GM03348 (cell line): ENCODE results near the gene SH3PXD2A.
"Not testable (repeated sequence)": the region's sequence is repeated elsewhere in the genome, so short reads cannot be mapped to it uniquely, and the experiment has no call there.

ENCODE experiments used
- DNase-seq: peaks from one replicate; pipeline ENCODE4 v3.0.0; 2012; ENCODE audit warnings: low spot score

Gene SH3PXD2A

GRCh38 chr10:103765168-103765567, 90.2 kb downstream of the SH3PXD2A start:
- no peak for DNase-seq

DNA sequence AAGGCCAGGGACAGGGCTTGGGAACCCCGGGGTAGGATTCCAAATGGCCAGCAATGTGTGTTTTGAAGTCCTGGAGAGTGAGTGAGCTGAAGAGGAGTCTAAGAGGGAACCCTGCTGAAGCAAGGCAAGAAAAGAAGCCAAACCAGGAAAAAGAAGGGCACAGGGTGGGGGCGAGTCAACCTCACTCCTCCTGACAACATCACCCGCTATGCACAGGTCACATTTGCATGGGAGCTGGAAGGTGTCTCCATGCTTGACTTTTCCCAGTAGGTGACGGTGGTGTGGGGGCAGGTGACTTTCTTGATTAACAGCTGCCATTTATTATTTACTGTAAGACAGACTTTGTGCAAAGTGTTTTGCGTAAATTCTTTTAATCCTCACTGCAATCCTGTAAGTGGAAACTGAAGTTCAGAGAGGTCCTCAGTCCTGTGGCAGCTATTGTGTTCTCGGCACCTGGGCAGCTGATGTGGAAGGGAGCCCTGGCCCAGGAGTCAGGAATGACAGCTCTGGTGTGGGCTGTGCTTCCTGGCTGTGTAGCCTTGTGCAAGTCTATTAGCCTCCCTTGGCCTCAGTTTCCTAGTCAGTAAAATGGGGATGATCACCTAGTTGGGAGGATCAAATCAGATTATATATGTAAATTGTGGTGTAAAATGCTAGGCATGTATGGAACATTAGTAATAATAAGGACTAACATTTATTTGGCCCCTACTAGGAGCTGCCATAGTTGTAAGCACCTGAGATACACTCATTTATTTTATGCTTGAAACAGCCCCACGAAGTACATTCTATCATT, 90.9 kb downstream of the SH3PXD2A start:
- no peak for DNase-seq

DNA sequence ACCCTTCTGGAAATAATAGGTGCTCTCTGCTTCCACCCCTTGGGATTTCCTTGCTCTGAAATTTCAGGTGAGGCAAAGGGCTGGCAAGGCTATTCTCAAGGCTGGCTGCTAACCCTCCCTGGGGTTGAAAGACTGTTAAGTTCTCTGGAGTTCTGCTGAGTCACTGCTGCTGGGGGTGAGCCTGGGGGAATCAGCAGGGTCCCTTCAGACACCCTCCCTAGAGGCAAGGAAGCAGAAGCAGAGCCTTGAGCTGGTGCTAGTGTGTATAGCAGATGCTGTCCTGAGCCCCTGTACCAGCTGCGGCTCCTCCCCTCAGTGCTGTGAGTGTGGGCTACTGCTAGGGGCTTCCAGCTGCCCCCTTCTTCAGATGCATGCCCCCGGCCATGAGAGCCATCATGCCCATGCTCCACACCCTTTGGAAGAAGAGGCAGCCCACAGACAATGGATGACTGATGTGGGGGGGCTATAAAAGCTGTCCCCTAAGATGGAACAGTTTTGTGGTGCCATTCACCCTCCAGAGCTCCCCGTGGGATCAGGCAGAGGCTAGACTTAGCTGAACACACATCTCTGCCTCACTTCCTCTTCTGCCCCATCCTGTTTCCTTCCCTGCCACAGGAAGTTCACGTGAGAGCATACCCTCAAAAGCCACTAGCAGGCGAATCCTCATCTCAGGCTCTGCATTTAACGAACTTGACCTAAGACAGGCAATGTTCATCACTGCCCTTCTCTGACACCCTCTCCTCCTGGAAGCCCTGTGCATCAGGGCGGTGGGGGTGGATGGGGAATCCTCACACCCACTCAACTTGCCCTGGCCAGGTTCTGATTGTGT, 91.8 kb downstream of the SH3PXD2A start:
- DNase-seq, result no peak

DNA sequence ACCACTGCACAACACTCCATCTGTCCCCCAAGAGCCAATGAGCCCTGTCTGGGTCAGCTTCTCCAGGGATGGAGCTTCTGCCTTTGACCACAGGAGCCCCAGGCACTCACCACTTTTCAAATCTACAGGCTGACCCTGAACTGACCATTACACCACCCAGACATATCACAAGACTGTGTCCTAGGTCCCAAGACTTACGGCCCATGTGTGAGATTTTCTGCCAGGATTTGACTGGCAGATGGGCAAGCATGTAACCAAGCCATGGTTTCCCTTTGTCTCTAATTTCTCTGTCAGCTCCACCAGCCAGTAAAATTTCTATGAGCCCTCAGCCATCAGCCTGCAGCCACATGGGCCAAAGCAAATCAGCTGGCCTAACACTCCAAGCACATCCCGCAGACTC, 92.5 kb downstream of the SH3PXD2A start:
- no peak for DNase-seq

DNA sequence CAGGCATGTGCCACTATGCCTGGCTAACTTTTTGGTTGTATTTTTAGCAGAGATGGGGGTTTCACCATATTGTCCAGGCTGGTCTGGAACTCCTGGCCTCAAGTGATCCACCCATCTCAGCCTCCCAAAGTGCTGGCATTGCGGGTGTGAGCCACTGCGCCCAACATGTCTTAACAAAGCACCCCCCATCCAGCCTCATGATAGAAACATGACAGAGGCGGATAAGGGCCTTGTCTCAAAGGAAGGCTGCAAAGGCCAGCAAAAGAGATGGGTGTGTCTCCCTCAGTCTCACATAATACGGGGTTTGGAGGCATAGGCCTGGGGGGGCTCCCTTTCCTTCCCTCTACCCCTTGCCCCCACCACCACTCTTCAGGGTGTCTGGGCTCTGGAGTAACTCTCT, 93.2 kb downstream of the SH3PXD2A start:
- no peak for DNase-seq

GRCh38 chr10:103761075-103761920, 94.1 kb downstream of the SH3PXD2A start:
- DNase-seq, result no peak

GRCh38 chr10:103760233-103760632, 95.1 kb downstream of the SH3PXD2A start:
- not testable (repeated sequence) for DNase-seq

DNA sequence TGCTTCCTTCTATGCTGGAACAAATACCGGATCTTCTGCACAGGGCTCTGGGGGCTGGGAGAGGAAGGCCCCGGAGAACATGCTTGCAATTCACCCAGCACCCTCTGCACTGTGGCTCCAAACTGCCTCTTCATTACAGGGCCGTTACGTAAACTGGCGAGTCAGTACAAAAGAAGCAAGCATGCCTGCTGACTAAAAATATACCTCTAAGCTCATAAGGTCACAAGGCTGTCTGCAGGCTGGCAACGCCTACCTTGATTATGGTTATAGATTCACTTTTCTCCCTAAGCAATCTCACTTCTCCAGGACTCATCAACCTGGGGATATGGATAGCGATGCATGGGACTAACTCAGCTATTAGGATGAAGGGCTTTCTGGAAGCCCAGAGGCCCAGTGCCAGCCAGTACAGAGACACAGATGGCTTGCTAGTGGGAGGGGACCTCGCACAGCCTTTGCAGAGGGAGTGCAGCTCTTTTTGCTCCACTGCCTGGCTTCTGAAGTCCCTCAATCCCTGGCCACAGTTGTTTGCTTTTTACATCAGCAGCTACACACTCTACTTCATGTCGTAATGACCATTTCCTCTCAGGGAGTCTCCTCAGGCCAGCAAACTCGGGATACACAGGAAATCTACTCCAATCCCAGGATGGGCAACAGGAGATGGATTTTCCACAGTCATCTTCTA, 96.1 kb downstream of the SH3PXD2A start:
- DNase-seq, result peak; percentile 78

DNA sequence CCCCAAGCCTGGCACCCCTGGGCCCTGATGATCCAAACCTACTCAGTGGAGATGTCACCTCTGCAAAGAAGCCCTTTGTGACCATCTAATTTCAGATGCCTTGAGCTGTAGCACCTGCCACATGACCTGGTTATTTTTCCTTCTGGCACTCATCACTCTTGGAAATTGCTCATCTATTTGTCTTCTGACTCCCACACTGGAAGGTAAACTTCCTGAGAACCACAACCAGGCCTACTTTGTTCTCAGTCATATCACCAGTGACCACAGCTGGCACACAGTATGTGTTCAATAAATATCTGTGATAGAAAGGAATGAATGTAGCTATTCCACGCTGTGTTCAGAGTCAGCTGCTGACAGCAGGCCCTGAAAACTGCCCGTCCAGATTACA, 97.1 kb downstream of the SH3PXD2A start:
- DNase-seq, result no peak

DNA sequence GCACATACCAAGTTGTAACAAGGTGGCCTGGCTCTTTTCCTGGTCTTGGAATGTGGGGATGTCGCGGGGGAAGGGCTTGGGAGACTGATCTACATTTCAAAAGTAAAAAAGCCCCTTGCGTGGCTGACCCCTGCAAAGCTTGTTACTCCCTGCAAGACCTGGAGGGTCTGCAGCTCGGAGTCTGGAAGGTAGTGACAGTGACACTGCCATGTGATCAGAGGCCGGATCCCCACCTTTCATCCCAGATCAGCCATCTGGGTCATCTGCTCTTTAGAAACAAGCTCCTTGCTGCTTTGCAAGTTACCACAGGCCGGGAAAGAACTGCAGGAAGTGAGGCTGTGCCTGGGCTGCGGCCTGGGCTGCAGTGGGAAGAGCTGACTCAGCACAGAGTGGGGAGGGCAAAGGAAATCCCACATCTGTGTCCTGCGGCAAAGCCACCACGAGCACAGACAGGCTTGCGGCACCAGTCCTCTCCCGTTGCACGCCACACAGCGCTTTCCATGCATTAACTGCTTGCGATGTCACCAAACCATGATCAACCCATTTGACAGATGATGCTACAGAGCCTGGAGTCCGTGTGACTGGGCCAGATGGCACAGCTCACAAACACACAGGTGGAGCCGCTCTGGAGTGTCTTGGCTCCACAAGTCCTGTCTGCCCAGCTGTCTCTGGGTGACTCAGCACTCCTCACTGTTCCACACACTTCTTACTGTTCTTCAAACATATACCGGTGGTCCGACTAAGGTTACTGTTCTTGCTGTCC, 97.7 kb downstream of the SH3PXD2A start:
- peak; percentile 75 for DNase-seq

- DNase-seq, result no peak
Measured at GRCh38 chr10:103756277-103756869, 99.0 kb downstream of the SH3PXD2A start.

DNA sequence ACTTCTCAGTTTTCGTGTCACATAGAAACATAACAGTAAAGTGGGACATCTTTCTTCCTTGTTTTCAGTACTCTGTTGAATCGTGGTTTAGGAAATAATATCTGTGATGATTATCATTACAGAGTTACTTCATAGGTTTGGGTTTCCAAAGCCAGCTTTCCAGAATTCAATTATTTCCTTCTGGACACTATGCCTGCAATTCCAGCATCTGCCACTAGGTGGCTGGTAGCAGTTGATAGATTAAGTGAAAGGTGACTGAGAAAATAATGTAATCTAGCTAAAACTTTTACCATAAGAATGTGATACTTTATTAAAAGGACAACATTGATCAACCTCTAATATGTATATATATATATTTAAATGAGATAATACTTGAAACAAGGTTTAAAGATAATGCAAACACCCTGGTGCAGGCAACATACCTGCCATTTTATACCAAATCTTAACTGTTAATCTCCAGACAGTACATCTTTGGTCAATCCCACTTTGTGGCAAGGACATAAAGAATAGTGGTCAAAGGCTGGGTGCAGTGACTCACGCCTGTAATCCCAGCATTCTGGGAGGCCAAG, 102.6 kb downstream of the SH3PXD2A start:
- DNase-seq, result no peak

DNA sequence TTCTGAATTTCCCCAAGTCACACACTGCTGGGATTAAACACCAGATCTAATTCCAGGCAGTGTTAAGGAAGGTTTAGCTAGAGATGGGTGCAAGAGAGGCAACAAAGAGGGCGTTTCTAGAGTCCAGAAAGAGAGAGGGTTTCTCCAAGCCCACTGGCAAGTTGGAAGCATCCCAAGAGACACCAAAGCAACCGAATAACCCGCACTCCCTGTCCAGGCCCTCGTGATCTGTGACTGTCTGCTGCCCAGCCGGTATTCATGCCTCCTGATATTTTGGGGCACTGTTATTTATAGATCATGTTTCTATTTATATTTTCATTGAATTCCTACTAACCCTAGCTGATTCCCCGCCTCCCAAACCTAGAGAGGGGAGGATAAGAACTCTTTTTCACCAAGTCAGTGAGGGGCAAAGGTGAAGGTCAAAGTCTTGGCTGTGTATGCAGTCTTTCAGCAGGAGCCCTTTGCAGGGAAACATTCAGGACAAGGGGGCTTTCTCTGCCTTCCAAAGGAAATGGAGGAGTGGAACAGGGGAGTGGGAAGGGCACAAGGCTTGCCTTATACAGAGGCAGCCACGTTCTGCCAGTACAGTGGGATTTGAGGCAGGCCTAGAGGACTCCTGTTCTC, 103.6 kb downstream of the SH3PXD2A start:
- DNase-seq, result no peak

DNA sequence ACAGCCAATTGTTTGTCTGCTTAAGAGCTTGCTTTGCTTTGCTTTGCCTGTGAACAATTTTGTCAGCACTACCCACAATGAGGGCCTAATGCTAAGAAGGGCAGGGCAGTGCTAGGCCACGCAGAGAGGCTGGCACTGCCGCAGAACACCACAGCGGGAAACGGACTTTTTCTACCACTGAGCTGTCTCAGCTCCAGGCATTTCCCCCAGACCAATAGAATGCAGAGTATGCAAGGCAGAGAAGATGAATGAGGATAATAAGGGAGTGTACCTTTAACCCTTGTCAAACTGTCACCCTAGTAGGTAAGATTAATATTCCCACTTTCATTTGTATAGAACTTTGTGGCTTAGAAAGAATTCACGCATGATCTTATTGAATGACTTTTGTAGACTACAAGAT, 104.5 kb downstream of the SH3PXD2A start:
- DNase-seq, result no peak

GRCh38 chr10:103749779-103750178, 105.6 kb downstream of the SH3PXD2A start:
- DNase-seq, result no peak

DNA sequence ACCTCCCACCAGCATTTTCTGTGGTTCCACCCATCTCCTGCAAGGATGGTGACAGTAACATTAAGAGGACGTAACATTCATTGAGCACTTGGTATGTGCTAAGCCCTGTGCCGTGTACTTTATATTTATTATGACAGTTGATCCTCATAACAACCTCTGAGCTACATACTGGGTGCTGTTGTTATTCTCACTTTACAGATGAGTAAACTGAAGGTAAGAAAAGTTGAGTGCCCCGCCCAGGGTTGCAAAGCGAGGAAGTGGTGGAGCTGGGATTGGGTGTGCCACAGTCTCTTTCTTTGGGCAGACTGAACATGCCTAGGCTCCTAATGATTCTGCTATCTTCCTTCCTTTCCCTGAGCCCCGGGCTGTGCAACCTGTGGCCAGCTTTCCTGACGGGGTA, 107.4 kb downstream of the SH3PXD2A start:
- DNase-seq, result no peak

DNA sequence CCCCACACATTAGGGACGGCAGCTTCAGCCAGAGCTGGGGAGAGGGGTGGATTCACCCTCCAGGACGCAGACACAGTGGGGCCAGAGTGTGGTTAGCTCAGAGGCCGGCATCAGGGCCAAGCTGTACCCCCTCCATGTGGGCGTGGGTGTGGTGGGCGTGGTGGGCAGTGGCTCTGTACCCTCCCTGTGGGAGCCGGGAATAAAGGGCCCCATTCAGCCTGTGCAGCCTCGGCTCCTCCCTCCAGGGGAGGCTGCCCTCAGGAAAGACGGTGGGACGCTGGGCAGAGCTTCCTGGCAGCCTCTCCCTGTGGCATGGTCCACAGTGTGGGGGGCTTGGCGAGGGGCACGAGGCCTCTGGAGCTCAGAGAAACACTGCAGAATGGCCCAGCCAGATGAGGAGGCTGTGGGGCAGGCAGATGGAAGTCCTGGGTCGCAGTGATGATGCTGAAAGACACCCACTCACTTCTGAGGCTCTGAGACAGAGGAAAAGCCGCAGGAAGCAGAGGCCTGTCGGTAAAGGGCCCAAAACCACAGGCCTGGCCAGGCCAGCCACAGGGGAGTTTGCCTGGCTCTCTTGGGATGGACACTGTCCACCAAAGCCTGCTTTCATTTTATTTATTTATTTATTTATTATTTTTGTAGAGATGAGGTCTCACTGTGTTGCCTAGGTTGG, 108.0 kb downstream of the SH3PXD2A start:
- DNase-seq, result no peak

- no peak for DNase-seq
Measured at GRCh38 chr10:103746598-103746997, 108.8 kb downstream of the SH3PXD2A start.
